ENCODE results near the gene MSRB1. TPM values are rescaled to one million over a fixed set of nuclear protein-coding genes. Genes with fewer than 3 reads are reported as not detected.

Gene MSRB1
- total and polyA plus RNA-seq, 7 donors, result 44.2 to 83.4 (median 59.5) TPM

GRCh38 chr16:1990351-1991134, 47.5 kb upstream of the MSRB1 start:
- WGBS, 3 donors, result 2 to 5% (median 4%) methylated on average over 31 to 50 of the region's 50 CpGs
- peak overlapping the region; percentile 1 for H3K4me3 ChIP-seq
- ATAC-seq (no peak), DNase-seq (no peak)
- intact Hi-C loops (cut with DNase I), result no loop called here
- H3K9me3 ChIP-seq, result no peaks in the 10 kb centered on the region
- H3K4me1 ChIP-seq, result peaks cover 13% of the 10 kb centered on the region
- H3K36me3 ChIP-seq (ENCODE audit: insufficient read depth in 1 of 2, low read depth in 1 of 2), result peaks cover 4 to 18% of the 10 kb centered on the region in 2 donors
- peaks cover 0 to 34% (median 20%) of the 10 kb centered on the region in 3 donors for H3K27me3 ChIP-seq (ENCODE audit: insufficient read depth in 3 of 3, low read length in 2 of 3)
- TF ChIP-seq CTCF (IDR thresholded peaks at IDR 0.05), result no peak
- H3K27ac ChIP-seq, result no peak overlapping the region

- no peak overlapping the region for H3K27ac ChIP-seq
- H3K4me3 ChIP-seq, result no peak overlapping the region
- ATAC-seq, result no peak
- WGBS, 3 donors, result 0 to 2% (median 1%) methylated on average over 7 to 25 of the region's 25 CpGs
- H3K27me3 ChIP-seq (ENCODE audit: insufficient read depth in 3 of 3, low read length in 2 of 3), result peaks cover 0 to 34% (median 20%) of the 10 kb centered on the region in 3 donors
- H3K4me1 ChIP-seq, result peaks cover 18% of the 10 kb centered on the region
- no peak for DNase-seq
- TF ChIP-seq CTCF (IDR thresholded peaks at IDR 0.05), result no peak
- peaks cover 4 to 23% of the 10 kb centered on the region in 2 donors for H3K36me3 ChIP-seq (ENCODE audit: insufficient read depth in 1 of 2, low read depth in 1 of 2)
- H3K9me3 ChIP-seq, result no peaks in the 10 kb centered on the region
- intact Hi-C loops (cut with DNase I), result no loop called here
Measured at GRCh38 chr16:1990101-1990350, 47.0 kb upstream of the MSRB1 start.

GRCh38 chr16:1989209-1990100, 46.5 kb upstream of the MSRB1 start, which contains the start of gene SYNGR3:
TSS of gene SYNGR3 (plus strand) at chr16:1989970. CDS start at chr16:1990103, 133 bp downstream.
- peaks cover 0 to 34% (median 20%) of the 10 kb centered on the region in 3 donors for H3K27me3 ChIP-seq (ENCODE audit: insufficient read depth in 3 of 3, low read length in 2 of 3)
- TF ChIP-seq CTCF (IDR thresholded peaks at IDR 0.05), result no peak
- peaks cover 24% of the 10 kb centered on the region for H3K4me1 ChIP-seq
- H3K36me3 ChIP-seq (ENCODE audit: insufficient read depth in 1 of 2, low read depth in 1 of 2), result peaks cover 4 to 24% of the 10 kb centered on the region in 2 donors
- H3K27ac ChIP-seq, result no peak within 1 kb of the TSS
- DNase-seq (no peak), ATAC-seq (no peak)
- 4 to 9% (median 8%) methylated on average over 21 to 67 of the region's 67 CpGs for WGBS, 3 donors
- H3K9me3 ChIP-seq, result no peaks in the 10 kb centered on the region
- H3K4me3 ChIP-seq, result peak within 1 kb of the TSS; percentile 1
- intact Hi-C loops (cut with DNase I), result no loop called here

- Histone ChIP-seq H3K36me3 (ENCODE audit: insufficient read depth in 1 of 2, low read depth in 1 of 2) (peaks cover 4 to 24% of the 10 kb centered on the region in 2 donors), H3K9me3 (no peaks in the 10 kb centered on the region), H3K27me3 (ENCODE audit: insufficient read depth in 3 of 3, low read length in 2 of 3) (peaks cover 0 to 34% (median 20%) of the 10 kb centered on the region in 3 donors), H3K4me3 (no peak overlapping the region), H3K4me1 (peaks cover 32% of the 10 kb centered on the region), H3K27ac (no peak overlapping the region)
- DNase-seq, result no peak
- no peak for ATAC-seq
- intact Hi-C loops (cut with DNase I), result no loop called here
- TF ChIP-seq CTCF (IDR thresholded peaks at IDR 0.05), result no peak
- WGBS, 3 donors, result 85 to 92% (median 90%) methylated on average over 10 of the region's 10 CpGs
Measured at GRCh38 chr16:1987198-1987597, 44.2 kb upstream of the MSRB1 start.

Measured in psoas muscle (tissue), 8 donors.